ENCODE results near the gene TEAD3. TPM values are rescaled to one million over a fixed set of nuclear protein-coding genes. Genes with fewer than 3 reads are reported as not detected.
"Not testable (repeated sequence)": the region's sequence is repeated elsewhere in the genome, so short reads cannot be mapped to it uniquely, and the experiment has no call there.

Gene TEAD3
- total and polyA plus RNA-seq, 2 experiments from 2014 or later = 15.0 to 26.5 TPM

GRCh38 chr6:35439308-35439707, 57.6 kb downstream of the TEAD3 start:
- ATAC-seq (peak; percentile 80), DNase-seq (ENCODE audit: low spot score) (peak; percentile 68)

DNA sequence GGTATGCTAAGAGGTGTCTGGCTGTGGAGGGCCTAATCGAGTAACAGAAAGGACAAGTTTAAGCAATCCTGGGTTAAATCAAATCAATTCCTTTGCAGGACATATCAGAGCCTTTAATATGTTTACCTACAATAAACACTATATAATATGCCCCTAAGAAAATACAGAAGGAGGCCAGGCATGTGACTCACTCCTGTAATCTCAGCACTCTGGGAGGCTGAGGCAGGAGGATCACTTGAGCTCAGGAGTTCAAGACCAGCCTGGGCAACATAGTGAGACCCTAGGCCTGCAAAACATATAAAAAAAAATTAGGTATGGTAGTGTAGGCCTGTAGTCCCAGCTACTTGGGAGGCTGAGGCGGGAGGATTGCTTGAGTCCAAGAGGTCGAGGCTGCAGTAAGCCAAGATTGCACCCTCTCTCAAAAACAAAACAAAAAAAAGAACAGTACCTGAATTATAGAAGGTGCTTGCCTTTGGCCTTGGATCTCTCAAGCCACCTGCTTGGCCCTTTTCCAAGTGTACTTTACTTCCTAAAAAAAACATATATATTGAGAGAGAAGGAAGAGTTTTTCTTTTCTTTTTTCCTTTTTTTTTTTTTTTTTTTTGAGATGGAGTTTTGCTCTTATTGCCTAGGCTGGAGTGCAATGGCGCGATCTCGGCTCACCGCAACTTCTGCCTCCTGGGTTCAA, 58.4 kb downstream of the TEAD3 start:
- not testable (repeated sequence) for H3K4me1 ChIP-seq (ENCODE audit: insufficient read depth); ATAC-seq; H3K27ac Mint-ChIP-seq; H3K9me2 ChIP-seq (ENCODE audit: insufficient read depth); H3K36me3 ChIP-seq (ENCODE audit: insufficient read depth); H3K4me3 ChIP-seq; H3K27me3 ChIP-seq (ENCODE audit: insufficient read depth); H3K4me2 ChIP-seq; H3K4me1 Mint-ChIP-seq; H3K27ac ChIP-seq (ENCODE audit: low read depth); H3K79me2 ChIP-seq (replicated peaks; ENCODE audit: insufficient read depth); H4K20me1 ChIP-seq (replicated peaks; ENCODE audit: insufficient read depth); H3K4me3 Mint-ChIP-seq; H3F3A ChIP-seq (replicated peaks; ENCODE audit: low read depth); H3K27me3 Mint-ChIP-seq (ENCODE audit: insufficient read depth, low read depth, poor library complexity); H3K36me3 Mint-ChIP-seq (ENCODE audit: low read depth); H3K9me3 Mint-ChIP-seq; DNase-seq (ENCODE audit: low spot score); H2AFZ ChIP-seq

More at GRCh38 chr6:35439308-35439707, 57.6 kb downstream of the TEAD3 start:
- peaks cover 4% of the 10 kb centered on the region; the same call in 1 of the 2 replicates for H3K4me1 ChIP-seq (ENCODE audit: insufficient read depth)
- no peak overlapping the region for H3K4me2 ChIP-seq
- Mint-ChIP-seq H3K36me3 (ENCODE audit: low read depth) (no peaks in the 10 kb centered on the region), H3K27ac (no peak overlapping the region), H3K4me1 (peaks cover 2% of the 10 kb centered on the region; the same call in 1 of the 3 replicates), H3K27me3 (ENCODE audit: insufficient read depth, low read depth, poor library complexity) (peaks cover 7% of the 10 kb centered on the region), H3K4me3 (no peak overlapping the region; the same call in 2 of the 3 replicates), H3K9me3 (no peaks in the 10 kb centered on the region)
- TF ChIP-seq, protein P1, sequence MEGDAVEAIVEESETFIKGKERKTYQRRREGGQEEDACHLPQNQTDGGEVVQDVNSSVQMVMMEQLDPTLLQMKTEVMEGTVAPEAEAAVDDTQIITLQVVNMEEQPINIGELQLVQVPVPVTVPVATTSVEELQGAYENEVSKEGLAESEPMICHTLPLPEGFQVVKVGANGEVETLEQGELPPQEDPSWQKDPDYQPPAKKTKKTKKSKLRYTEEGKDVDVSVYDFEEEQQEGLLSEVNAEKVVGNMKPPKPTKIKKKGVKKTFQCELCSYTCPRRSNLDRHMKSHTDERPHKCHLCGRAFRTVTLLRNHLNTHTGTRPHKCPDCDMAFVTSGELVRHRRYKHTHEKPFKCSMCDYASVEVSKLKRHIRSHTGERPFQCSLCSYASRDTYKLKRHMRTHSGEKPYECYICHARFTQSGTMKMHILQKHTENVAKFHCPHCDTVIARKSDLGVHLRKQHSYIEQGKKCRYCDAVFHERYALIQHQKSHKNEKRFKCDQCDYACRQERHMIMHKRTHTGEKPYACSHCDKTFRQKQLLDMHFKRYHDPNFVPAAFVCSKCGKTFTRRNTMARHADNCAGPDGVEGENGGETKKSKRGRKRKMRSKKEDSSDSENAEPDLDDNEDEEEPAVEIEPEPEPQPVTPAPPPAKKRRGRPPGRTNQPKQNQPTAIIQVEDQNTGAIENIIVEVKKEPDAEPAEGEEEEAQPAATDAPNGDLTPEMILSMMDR (conservative IDR thresholded peaks at IDR 0.05; ENCODE audit: low read depth in 2 of 2) = peak in 1 of 2 experiments; percentile 10; a peak in 1 of 4 replicates
- TF ChIP-seq STAT1 (IDR thresholded peaks at IDR 0.05; ENCODE audit: unreplicated experiment) = no peak
- no peak for TF ChIP-seq EZH2phosphoT487 (IDR thresholded peaks at IDR 0.05; ENCODE audit: unreplicated experiment)
- no peak overlapping the region for H3K27ac ChIP-seq (ENCODE audit: low read depth)
- no peak overlapping the region for H3K4me3 ChIP-seq
- H3K36me3 ChIP-seq (ENCODE audit: insufficient read depth) = no peaks in the 10 kb centered on the region
- no peaks in the 10 kb centered on the region for H3F3A ChIP-seq (replicated peaks; ENCODE audit: low read depth)
- H3K79me2 ChIP-seq (replicated peaks; ENCODE audit: insufficient read depth) = no peaks in the 10 kb centered on the region
- no peak overlapping the region; the same call in 1 of the 2 replicates for H2AFZ ChIP-seq
- H3K9me2 ChIP-seq (ENCODE audit: insufficient read depth) = no peaks in the 10 kb centered on the region
- no peaks in the 10 kb centered on the region for H4K20me1 ChIP-seq (replicated peaks; ENCODE audit: insufficient read depth)
- no peaks in the 10 kb centered on the region for H3K27me3 ChIP-seq (ENCODE audit: insufficient read depth)

GRCh38 chr6:35436071-35436857, 60.6 kb downstream of the TEAD3 start:
- DNase-seq (ENCODE audit: low spot score) (no peak), ATAC-seq (peak; percentile 60)
- peaks cover 4% of the 10 kb centered on the region; the same call in 1 of the 2 replicates for H3K4me1 ChIP-seq (ENCODE audit: insufficient read depth)
- H3K9me2 ChIP-seq (ENCODE audit: insufficient read depth) = no peaks in the 10 kb centered on the region
- no peak overlapping the region for H3K4me3 Mint-ChIP-seq
- no peak overlapping the region for H3K27ac ChIP-seq (ENCODE audit: low read depth)
- peaks cover 2% of the 10 kb centered on the region; the same call in 1 of the 3 replicates for H3K4me1 Mint-ChIP-seq
- no peak overlapping the region for H3K27ac Mint-ChIP-seq
- H4K20me1 ChIP-seq (replicated peaks; ENCODE audit: insufficient read depth) = no peaks in the 10 kb centered on the region
- H3K27me3 Mint-ChIP-seq (ENCODE audit: insufficient read depth, low read depth, poor library complexity) = peaks cover 5% of the 10 kb centered on the region
- peak overlapping the region; percentile 56; the same call in 1 of the 2 replicates for H2AFZ ChIP-seq
- H3K4me2 ChIP-seq = no peak overlapping the region
- no peaks in the 10 kb centered on the region for H3K27me3 ChIP-seq (ENCODE audit: insufficient read depth)
- no peak overlapping the region for H3K4me3 ChIP-seq
- no peaks in the 10 kb centered on the region for H3K36me3 ChIP-seq (ENCODE audit: insufficient read depth)
- no peaks in the 10 kb centered on the region for H3F3A ChIP-seq (replicated peaks; ENCODE audit: low read depth)
- no peaks in the 10 kb centered on the region for H3K9me3 Mint-ChIP-seq
- H3K79me2 ChIP-seq (replicated peaks; ENCODE audit: insufficient read depth) = no peaks in the 10 kb centered on the region
- H3K36me3 Mint-ChIP-seq (ENCODE audit: low read depth) = no peaks in the 10 kb centered on the region
- TF ChIP-seq, protein P2, sequence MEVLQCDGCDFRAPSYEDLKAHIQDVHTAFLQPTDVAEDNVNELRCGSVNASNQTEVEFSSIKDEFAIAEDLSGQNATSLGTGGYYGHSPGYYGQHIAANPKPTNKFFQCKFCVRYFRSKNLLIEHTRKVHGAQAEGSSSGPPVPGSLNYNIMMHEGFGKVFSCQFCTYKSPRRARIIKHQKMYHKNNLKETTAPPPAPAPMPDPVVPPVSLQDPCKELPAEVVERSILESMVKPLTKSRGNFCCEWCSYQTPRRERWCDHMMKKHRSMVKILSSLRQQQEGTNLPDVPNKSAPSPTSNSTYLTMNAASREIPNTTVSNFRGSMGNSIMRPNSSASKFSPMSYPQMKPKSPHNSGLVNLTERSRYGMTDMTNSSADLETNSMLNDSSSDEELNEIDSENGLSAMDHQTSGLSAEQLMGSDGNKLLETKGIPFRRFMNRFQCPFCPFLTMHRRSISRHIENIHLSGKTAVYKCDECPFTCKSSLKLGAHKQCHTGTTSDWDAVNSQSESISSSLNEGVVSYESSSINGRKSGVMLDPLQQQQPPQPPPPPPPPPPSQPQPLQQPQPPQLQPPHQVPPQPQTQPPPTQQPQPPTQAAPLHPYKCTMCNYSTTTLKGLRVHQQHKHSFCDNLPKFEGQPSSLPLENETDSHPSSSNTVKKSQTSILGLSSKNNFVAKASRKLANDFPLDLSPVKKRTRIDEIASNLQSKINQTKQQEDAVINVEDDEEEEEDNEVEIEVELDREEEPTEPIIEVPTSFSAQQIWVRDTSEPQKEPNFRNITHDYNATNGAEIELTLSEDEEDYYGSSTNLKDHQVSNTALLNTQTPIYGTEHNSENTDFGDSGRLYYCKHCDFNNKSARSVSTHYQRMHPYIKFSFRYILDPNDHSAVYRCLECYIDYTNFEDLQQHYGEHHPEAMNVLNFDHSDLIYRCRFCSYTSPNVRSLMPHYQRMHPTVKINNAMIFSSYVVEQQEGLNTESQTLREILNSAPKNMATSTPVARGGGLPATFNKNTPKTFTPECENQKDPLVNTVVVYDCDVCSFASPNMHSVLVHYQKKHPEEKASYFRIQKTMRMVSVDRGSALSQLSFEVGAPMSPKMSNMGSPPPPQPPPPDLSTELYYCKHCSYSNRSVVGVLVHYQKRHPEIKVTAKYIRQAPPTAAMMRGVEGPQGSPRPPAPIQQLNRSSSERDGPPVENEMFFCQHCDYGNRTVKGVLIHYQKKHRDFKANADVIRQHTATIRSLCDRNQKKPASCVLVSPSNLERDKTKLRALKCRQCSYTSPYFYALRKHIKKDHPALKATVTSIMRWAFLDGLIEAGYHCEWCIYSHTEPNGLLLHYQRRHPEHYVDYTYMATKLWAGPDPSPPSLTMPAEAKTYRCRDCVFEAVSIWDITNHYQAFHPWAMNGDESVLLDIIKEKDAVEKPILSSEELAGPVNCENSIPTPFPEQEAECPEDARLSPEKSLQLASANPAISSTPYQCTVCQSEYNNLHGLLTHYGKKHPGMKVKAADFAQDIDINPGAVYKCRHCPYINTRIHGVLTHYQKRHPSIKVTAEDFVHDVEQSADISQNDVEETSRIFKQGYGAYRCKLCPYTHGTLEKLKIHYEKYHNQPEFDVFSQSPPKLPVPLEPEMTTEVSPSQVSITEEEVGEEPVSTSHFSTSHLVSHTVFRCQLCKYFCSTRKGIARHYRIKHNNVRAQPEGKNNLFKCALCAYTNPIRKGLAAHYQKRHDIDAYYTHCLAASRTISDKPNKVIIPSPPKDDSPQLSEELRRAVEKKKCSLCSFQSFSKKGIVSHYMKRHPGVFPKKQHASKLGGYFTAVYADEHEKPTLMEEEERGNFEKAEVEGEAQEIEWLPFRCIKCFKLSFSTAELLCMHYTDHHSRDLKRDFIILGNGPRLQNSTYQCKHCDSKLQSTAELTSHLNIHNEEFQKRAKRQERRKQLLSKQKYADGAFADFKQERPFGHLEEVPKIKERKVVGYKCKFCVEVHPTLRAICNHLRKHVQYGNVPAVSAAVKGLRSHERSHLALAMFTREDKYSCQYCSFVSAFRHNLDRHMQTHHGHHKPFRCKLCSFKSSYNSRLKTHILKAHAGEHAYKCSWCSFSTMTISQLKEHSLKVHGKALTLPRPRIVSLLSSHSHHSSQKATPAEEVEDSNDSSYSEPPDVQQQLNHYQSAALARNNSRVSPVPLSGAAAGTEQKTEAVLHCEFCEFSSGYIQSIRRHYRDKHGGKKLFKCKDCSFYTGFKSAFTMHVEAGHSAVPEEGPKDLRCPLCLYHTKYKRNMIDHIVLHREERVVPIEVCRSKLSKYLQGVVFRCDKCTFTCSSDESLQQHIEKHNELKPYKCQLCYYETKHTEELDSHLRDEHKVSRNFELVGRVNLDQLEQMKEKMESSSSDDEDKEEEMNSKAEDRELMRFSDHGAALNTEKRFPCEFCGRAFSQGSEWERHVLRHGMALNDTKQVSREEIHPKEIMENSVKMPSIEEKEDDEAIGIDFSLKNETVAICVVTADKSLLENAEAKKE (CRISPR knock-in tag; IDR thresholded peaks at IDR 0.05) = no peak
- TF ChIP-seq JUNB (IDR thresholded peaks at IDR 0.05; ENCODE audit: unreplicated experiment) (no peak), EZH2 (IDR thresholded peaks at IDR 0.05; ENCODE audit: low read depth, unreplicated experiment) (no peak), STAT1 (IDR thresholded peaks at IDR 0.05; ENCODE audit: unreplicated experiment) (no peak)

All from GM23338 (cell line).